Lower lobe of right lung (tissue), 2 donors: ENCODE results near the gene APCDD1L. TPM values are rescaled to one million over a fixed set of nuclear protein-coding genes. Genes with fewer than 3 reads are reported as not detected.
A peak's percentile ranks its signal among the peaks of the same experiment; 100 is the strongest.

Experiments used
- ATAC-seq, 2 donors: fragments of 200-7000 bp; cut with Tn5 transposase; one replicate each; pipeline ENCODE4 v1.9.1; 2020 to 2022; ENCODE audit warnings: mild to moderate bottlenecking in 2 of 2, moderate library complexity in 2 of 2
- DNase-seq: peaks from one replicate; pipeline ENCODE4 v3.0.0-alpha.2; 2020
- H3K27ac ChIP-seq: fragments of 200-600 bp; one replicate; pipeline ENCODE4 v1.8.0; 2022
- H3K27me3 ChIP-seq: fragments of 200-600 bp; one replicate; pipeline ENCODE4 v1.8.0; 2022; ENCODE audit warnings: low read depth
- H3K36me3 ChIP-seq: fragments of 200-600 bp; one replicate; pipeline ENCODE4 v1.8.0; 2022; ENCODE audit warnings: mild to moderate bottlenecking
- H3K4me1 ChIP-seq: fragments of 200-600 bp; one replicate; pipeline ENCODE4 v1.8.0; 2022
- H3K4me3 ChIP-seq: fragments of 200-600 bp; one replicate; pipeline ENCODE4 v1.8.0; 2022; ENCODE audit warnings: mild to moderate bottlenecking
- H3K9me3 ChIP-seq: fragments of 200-600 bp; one replicate; pipeline ENCODE4 v1.8.0; 2022
- intact Hi-C: fragments of 100-400 bp; cut with DNase I; formaldehyde crosslinking; loops from one replicate; pipeline ENCODE4 v1.11.0; 2022
- total RNA-seq: library from RNA; stranded (reverse); fragmentation: NEBNext Ultra II Directional; extraction: Animal tissue kit (Norgen Biotek cat#: 25700); gene quantifications from one replicate; pipeline ENCODE4 v1.2.1, GENCODE V29; 2021
- TF ChIP-seq, protein P1 (sequence below): fragments of 200-600 bp; IDR thresholded peaks from one replicate; pipeline ENCODE4 v1.8.0; 2022; ENCODE audit warnings: antibody characterized with exemption, mild to moderate bottlenecking
- donor health status: DM: no; HTN: yes; CAD: no; lungs with severe emphysema.

The APCDD1L gene
- total RNA-seq, 1 donor from 2014 or later = not detected

DNA sequence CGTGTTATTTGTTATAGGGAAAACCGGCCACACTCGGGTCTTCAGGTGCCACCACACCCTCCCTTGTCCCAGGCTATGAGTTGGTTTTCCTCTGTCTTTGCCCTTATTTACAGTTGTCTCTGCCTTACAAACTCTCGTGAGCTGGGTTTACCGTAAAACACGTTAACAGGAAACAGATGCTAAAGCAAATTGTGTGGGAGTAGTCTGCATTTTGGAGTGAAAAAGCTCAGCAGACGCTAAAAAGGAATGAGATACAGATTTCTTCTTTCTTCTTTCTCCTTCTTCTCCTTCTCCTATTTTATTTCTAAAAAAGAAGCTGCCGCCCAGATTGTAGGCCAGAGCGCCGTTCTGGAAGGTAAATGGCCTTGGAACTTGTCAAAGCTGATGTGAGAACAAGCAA lies 51.9 kb downstream of the APCDD1L start:
- H3K9me3 ChIP-seq = no peaks in the 10 kb centered on the region
- TF ChIP-seq, protein P1, sequence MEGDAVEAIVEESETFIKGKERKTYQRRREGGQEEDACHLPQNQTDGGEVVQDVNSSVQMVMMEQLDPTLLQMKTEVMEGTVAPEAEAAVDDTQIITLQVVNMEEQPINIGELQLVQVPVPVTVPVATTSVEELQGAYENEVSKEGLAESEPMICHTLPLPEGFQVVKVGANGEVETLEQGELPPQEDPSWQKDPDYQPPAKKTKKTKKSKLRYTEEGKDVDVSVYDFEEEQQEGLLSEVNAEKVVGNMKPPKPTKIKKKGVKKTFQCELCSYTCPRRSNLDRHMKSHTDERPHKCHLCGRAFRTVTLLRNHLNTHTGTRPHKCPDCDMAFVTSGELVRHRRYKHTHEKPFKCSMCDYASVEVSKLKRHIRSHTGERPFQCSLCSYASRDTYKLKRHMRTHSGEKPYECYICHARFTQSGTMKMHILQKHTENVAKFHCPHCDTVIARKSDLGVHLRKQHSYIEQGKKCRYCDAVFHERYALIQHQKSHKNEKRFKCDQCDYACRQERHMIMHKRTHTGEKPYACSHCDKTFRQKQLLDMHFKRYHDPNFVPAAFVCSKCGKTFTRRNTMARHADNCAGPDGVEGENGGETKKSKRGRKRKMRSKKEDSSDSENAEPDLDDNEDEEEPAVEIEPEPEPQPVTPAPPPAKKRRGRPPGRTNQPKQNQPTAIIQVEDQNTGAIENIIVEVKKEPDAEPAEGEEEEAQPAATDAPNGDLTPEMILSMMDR = no peak
- H3K4me1 ChIP-seq = no peaks in the 10 kb centered on the region
- H3K4me3 ChIP-seq = no peak overlapping the region
- H3K27ac ChIP-seq = no peak overlapping the region
- H3K36me3 ChIP-seq = no peaks in the 10 kb centered on the region
- H3K27me3 ChIP-seq = peaks cover 4% of the 10 kb centered on the region
- DNase-seq (no peak), ATAC-seq (no peak)
- intact Hi-C loops = no loop called here

DNA sequence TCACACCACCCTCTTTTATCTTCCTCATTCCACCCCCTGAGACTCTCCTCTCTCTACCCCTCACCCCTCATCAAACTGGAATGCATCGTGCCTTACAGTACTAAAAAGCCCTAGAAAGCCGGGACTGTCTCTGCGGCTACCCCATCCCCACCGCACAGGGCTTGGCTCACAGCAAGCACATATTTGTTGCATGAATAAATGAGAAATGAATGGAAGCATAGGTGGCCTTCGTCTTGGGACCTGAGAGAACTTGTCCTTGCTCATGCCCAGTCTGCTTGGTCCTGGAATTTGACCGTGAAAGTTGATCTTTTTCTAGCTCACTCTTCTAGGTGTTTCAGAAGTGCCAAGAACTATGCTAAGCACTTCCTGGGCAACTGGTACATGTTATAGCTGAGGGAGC lies 53.3 kb downstream of the APCDD1L start:
- ATAC-seq (no peak), DNase-seq (no peak)
- Histone ChIP-seq H3K27me3 (peaks cover 1% of the 10 kb centered on the region), H3K36me3 (no peaks in the 10 kb centered on the region), H3K4me1 (no peaks in the 10 kb centered on the region), H3K27ac (no peak overlapping the region), H3K4me3 (no peak overlapping the region), H3K9me3 (no peaks in the 10 kb centered on the region)
- intact Hi-C loops = no loop called here
- TF ChIP-seq, protein P1 = no peak

DNA sequence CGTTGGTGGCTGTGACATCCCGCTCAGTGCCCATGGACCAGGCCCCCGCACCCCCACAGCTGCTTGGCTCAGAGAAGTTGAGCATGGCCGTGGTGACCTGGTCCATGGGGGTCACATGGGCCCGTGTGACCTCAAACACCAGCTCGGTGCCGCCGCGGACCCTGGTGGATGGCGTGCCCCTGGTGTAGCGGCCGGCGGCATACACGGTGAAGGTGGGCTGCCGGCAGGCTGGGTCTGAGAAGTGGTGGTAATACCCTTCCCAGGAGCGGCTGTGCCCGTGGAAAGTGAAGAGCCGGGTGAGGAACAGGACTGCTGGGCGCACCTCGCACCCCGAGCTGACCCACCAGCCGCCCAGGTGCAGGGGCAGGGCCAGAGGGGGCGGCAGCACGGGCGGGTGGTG lies 54.1 kb downstream of the APCDD1L start:
- no peak for DNase-seq
- intact Hi-C loops = no loop called here
- Histone ChIP-seq H3K4me3 (no peak overlapping the region), H3K27me3 (no peaks in the 10 kb centered on the region), H3K27ac (no peak overlapping the region), H3K36me3 (no peaks in the 10 kb centered on the region), H3K9me3 (no peaks in the 10 kb centered on the region), H3K4me1 (no peaks in the 10 kb centered on the region)
- TF ChIP-seq, protein P1 = no peak
- ATAC-seq = peak in 1 of 2 donors; percentile 25

DNA sequence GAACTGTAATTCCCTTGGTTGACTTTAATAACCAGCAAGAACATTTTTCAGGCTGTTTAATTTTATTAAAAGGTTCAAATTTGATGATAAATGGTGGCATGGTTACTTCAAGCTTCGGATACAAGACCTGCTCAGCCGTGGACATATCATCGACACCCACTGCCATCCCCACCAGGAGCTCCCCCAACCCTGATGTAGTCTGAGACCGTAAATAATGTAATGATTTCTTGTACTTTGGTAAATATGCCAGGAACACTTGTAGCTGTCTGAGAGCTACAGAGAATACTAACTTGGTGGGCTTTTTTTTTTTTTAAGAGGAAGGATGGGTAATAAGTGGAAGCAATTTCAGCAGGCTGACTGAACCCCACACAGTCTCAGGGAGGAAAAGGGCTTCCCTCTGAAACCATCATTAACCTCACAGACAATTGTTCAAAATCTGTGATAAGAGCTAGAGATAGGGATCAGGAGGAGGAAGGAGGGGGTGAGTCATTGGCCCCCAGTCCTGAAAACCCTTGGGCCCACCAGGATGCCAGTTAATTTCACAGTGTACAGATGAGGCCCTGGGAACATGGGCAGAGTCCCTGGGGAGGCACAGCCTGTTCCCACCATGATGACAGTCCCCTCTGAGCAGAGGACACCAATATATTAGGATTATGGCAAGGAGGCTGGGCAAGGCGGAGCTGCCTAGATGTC lies 56.0 kb downstream of the APCDD1L start:
- Histone ChIP-seq H3K4me3 (no peak overlapping the region), H3K36me3 (no peaks in the 10 kb centered on the region), H3K9me3 (no peaks in the 10 kb centered on the region), H3K27ac (no peak overlapping the region), H3K27me3 (no peaks in the 10 kb centered on the region), H3K4me1 (no peaks in the 10 kb centered on the region)
- no peak for ATAC-seq
- TF ChIP-seq, protein P1 = no peak
- DNase-seq = no peak
- intact Hi-C loops = loop anchor here (10.0 kb wide), 1 partner anchor 224 kb away; no protein-coding TSS in a partner anchor

DNA sequence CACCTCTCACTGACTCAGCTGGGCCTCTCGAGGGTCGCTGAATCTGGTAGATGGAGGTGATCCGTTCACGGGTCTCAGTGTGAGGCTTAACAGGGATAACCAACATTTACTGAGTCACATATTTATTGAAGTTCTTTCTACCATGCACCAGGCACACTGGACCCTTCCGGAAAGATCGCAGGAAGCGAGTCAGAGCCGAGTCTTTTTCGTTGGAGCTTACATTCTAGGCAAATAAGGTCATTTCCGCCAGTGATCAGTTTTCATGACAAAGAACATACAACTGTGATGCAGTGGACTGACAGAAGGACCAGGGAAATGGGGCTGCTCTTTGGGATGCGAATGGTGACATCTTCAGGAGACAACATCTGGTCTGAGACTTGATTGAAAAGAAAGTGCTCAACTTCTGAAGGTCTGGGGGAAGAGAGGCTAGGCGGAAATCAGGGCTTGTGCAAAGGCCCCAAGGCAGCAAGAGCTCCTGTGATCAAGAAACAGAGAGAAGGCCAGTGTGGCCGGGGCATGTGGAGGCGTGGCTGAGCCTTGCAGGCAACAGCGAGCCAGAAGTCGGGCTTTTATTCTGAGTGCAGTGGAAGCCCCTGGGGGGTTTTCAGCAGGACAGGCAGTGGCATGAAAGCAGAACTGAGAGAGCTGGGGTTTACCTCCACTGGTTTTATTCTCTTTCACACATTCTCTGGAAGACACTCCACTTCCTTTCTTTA lies 56.7 kb downstream of the APCDD1L start:
- H3K9me3 ChIP-seq = no peaks in the 10 kb centered on the region
- ATAC-seq (no peak), DNase-seq (no peak)
- H3K27me3 ChIP-seq = no peaks in the 10 kb centered on the region
- no peaks in the 10 kb centered on the region for H3K4me1 ChIP-seq
- no peak overlapping the region for H3K27ac ChIP-seq
- TF ChIP-seq, protein P1 = no peak
- H3K4me3 ChIP-seq = no peak overlapping the region
- H3K36me3 ChIP-seq = no peaks in the 10 kb centered on the region
- intact Hi-C loops = loop anchor here (10.0 kb wide), 1 partner anchor 224 kb away; no protein-coding TSS in a partner anchor
